IPS-20b (cell line): ENCODE data around the gene UCHL5.

ENCODE experiments used
- H3K27ac ChIP-seq: one replicate; pipeline ENCODE4 v1.5.1; 2013; ENCODE audit warnings: low read length
- H3K27me3 ChIP-seq: 2 replicates; pipeline ENCODE4 v1.6.1; 2013; ENCODE audit warnings: mild to moderate bottlenecking, low read length, inconsistent platforms; ENCODE audit not compliant: insufficient read depth
- H3K36me3 ChIP-seq: 2 replicates; pipeline ENCODE4 v1.6.1; 2013; ENCODE audit warnings: low read depth, mild to moderate bottlenecking, inconsistent platforms, low read length, moderate library complexity; ENCODE audit not compliant: insufficient read depth
- H3K4me1 ChIP-seq: 2 replicates; pipeline ENCODE4 v1.6.1; 2013; ENCODE audit warnings: mild to moderate bottlenecking, control low read depth, inconsistent platforms, low read length, moderate library complexity; ENCODE audit not compliant: insufficient read depth
- H3K4me3 ChIP-seq: 2 replicates; pipeline ENCODE4 v1.5.1; 2013; ENCODE audit warnings: mild to moderate bottlenecking, low read length, inconsistent platforms
- H3K9ac ChIP-seq: 2 replicates; pipeline ENCODE4 v1.6.1; 2013; ENCODE audit warnings: low read depth, mild to moderate bottlenecking, inconsistent platforms, low read length, moderate library complexity
- H3K9me3 ChIP-seq: 2 replicates; pipeline ENCODE4 v1.6.1; 2013; ENCODE audit warnings: mild to moderate bottlenecking, low read depth, low read length, inconsistent platforms; ENCODE audit not compliant: insufficient read depth

UCHL5 gene, protein sequence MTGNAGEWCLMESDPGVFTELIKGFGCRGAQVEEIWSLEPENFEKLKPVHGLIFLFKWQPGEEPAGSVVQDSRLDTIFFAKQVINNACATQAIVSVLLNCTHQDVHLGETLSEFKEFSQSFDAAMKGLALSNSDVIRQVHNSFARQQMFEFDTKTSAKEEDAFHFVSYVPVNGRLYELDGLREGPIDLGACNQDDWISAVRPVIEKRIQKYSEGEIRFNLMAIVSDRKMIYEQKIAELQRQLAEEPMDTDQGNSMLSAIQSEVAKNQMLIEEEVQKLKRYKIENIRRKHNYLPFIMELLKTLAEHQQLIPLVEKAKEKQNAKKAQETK

DNA sequence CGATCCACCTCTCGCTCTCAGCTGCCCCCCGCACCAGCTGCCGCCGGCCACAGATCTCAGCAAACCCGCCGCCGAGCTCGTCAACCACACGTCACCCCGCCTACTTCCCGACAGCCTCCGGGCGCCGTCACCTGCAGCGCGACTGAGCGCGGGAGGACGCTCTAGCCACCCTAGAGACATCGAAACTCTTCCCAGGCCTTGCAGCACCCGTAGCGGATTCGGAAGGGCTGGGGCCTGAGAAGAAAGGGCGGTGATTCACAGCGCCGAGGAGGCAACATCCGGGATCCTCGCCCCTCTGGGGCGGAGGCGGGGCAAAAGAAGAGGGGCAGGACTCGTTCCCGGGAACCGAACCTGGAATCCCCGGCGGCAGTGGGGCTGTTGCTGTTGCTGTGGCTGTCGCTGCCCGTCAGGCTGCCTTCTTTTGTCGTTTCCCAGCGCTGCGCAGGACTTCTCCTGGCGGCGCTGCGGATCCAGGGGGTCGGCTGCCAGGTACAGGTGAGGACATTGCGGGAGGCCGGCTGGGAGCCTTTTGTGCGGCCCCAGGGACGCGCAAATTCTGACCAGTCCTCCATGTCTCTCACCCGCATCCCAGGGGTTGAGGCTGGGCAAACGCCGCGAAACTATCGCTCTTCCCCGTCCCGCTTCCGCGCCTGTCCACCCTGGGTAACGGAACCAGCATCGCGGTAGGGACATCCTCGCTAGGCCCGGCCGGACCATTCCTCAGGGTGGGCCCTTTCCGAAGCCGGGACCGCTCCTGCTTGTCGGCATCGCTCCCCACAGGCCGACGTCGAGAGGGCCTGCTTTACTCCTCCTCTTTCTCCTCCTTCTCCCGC, at the start of gene UCHL5, which contains the start of gene RO60:
Gene UCHL5 (minus strand): TSS at position 79 of the 833 bp plus-strand sequence. CDS start 100 bp downstream, outside the sequence.
Gene RO60 (plus strand): TSS at position 331 of the 833 bp plus-strand sequence. CDS start 9,443 bp downstream, outside the sequence.
- H3K4me1 ChIP-seq: peaks cover 5% of the 10 kb centered on the region; the same call in 1 of the 2 replicates
- peak within 1 kb of the TSS; percentile 98 for H3K27ac ChIP-seq
- H3K9ac ChIP-seq: peak within 1 kb of the TSS; percentile 97
- H3K36me3 ChIP-seq: no peaks in the 10 kb centered on the region
- no peaks in the 10 kb centered on the region for H3K27me3 ChIP-seq
- no peaks in the 10 kb centered on the region for H3K9me3 ChIP-seq
- peak within 1 kb of the TSS; percentile 96 for H3K4me3 ChIP-seq

DNA sequence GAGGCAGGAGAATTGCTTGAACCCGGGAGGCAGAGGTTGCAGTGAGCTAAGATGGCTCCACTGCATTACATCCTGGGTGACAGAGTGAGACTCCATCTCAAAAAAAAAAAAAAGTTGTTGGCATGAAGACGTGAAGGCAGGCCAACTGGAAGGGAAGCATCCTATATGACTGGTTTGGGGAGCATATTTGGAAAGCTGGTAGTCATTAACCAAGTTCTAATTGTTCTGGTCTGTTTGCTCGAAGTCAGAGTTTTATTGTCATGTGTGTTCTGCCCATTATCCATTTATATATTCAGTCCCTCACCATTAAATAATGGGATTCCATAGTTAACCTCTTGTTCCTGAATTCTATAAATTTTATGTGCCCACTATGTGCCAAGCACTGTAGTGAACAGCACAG, 49.3 kb upstream of the UCHL5 start:
- H3K9ac ChIP-seq: no peak overlapping the region
- H3K4me3 ChIP-seq: no peak overlapping the region
- H3K4me1 ChIP-seq: peaks cover 12% of the 10 kb centered on the region; the same call in 1 of the 2 replicates
- no peak overlapping the region for H3K27ac ChIP-seq
- peaks cover 13% of the 10 kb centered on the region for H3K27me3 ChIP-seq
- no peaks in the 10 kb centered on the region for H3K9me3 ChIP-seq
- no peaks in the 10 kb centered on the region for H3K36me3 ChIP-seq

DNA sequence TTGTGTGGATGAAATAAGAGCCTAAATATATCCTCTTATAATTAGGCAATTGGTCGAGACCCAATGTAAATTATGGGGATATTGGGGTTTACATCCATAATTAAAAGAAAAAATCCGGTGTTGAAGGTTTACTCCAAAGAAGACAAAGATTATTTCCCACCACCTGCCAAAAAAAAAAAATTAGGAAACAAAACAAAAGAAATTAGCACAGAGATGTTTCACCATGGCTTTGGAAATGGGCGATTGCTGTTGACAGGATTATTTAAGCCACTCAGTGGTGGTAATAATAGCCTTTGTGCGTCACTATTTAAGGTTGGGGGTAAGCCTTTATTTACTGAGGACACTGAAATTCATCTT, 46.6 kb upstream of the UCHL5 start:
- peak overlapping the region; percentile 84 for H3K4me3 ChIP-seq
- peaks cover 9% of the 10 kb centered on the region; the same call in 1 of the 2 replicates for H3K4me1 ChIP-seq
- no peak overlapping the region for H3K27ac ChIP-seq

DNA sequence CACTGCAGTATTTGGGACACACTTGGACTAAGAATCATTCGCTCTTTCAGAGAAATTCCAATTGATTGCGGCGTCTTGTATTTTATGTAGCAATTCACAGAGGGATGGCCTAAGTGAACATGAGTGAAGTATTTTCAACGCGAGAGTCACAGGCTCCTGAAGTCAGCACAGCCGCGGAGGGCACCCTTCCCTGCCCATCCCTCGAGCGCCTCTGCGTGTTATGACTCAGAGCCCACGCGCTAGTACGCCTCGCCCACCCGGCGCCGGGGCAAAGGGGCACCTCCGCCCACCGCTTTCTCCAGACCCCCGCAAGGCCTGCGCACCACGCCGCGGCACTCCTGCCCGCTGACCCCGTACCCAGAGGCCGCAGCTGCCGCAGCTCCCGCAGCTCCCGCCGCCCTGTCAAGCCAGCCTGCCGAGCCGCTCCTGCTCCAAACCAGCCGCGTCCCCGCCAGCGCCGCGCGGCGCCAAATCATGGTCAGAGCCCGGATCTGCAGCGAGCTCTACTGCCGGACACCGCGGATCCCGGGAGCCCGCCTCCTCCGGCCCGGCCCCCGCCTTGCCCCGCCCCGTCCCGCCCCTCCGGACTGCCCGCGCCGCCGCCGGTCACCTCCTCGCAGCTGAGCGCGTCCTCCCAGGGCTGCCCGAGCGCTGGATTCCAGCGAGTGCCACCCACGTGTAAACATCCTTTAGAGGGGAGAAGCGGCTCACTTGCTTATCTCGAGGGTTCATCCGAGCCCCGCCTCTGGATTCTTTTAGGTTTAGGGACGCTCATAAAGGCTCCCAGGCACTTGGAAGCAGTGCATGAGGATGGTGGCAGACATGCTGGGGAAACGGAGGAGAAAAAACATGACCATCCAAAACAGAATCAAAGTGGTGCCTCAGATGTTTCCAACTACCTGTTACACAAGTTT, 46.0 kb upstream of the UCHL5 start, which contains the start of gene GLRX2:
Gene GLRX2 (minus strand): TSS at position 508 of the 914 bp plus-strand sequence. CDS start 32 bp downstream, at position 476.
- no peaks in the 10 kb centered on the region for H3K9me3 ChIP-seq
- peaks cover 9% of the 10 kb centered on the region; the same call in 1 of the 2 replicates for H3K4me1 ChIP-seq
- peaks cover 19% of the 10 kb centered on the region for H3K27me3 ChIP-seq
- peak within 1 kb of the TSS; percentile 67 for H3K9ac ChIP-seq
- no peak within 1 kb of the TSS for H3K27ac ChIP-seq
- peak within 1 kb of the TSS; percentile 84 for H3K4me3 ChIP-seq
- H3K36me3 ChIP-seq: no peaks in the 10 kb centered on the region

More for the DNA sequence above, 46.6 kb upstream of the UCHL5 start:
- H3K9me3 ChIP-seq: no peaks in the 10 kb centered on the region
- H3K36me3 ChIP-seq: no peaks in the 10 kb centered on the region
- H3K27me3 ChIP-seq: peaks cover 19% of the 10 kb centered on the region
- H3K9ac ChIP-seq: peak overlapping the region; percentile 67

DNA sequence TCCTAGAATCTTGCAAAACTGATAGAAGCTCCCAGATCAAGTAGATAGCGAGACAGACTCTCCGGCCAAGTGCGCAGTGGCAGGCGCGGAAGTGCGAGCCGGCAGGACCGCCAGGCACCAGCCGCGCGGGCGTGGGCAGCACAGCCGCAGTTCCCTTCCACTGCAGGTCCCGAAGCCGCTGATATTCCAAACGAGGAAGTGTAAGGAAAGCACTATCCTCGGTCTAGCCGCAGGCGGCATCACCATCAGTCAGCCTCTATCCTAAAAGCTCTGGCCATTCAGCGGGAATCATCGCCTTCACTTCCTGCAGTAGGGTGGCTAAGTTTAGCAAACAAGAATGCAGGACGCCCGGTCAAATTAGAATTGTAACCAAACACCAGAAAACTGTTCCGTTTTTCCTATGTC, 45.3 kb upstream of the UCHL5 start:
- Histone ChIP-seq H3K4me3 (peak overlapping the region; percentile 84), H3K9me3 (no peaks in the 10 kb centered on the region), H3K4me1 (peaks cover 9% of the 10 kb centered on the region; the same call in 1 of the 2 replicates), H3K27me3 (peaks cover 19% of the 10 kb centered on the region), H3K36me3 (peaks cover under 1% of the 10 kb centered on the region; the same call in 1 of the 2 replicates), H3K27ac (no peak overlapping the region), H3K9ac (peak overlapping the region; percentile 67; the same call in 1 of the 2 replicates)

DNA sequence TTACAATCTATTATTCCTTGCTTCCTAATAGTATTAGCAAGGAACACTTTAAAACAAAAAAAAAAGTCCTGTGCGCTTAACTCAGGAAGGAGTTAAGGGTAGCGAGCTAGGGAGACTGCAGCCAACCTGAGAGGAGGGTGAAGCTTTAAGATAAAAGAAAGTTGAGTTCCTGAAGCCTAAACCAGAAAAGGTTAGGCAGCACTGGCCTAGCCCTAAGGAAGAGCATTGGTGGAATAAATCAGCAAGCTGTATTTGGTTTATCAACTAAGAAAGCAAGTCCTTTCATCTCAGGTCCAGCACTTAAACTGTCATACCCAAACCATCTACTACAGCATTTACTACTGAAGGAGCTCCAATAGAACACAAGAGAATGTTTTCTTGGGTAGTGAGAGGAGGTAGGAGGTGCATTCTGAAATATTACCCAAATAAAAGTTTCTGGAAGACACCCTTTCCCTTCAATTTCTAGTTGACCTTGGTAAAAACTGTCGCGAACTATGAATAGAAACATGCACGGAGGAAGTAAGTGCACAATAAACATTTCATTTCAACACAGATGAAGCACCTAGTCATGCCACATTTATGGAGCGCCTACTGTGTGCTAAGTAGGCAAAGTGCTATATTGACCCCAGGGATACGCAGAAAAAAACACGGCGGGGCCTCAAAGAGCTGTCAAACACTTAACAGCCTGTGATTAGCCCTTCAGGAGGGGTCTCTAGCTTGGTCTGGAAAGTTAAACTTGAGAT, 44.8 kb upstream of the UCHL5 start:
- Histone ChIP-seq H3K9me3 (no peaks in the 10 kb centered on the region), H3K27me3 (peaks cover 19% of the 10 kb centered on the region), H3K4me1 (peaks cover 9% of the 10 kb centered on the region; the same call in 1 of the 2 replicates), H3K9ac (peak overlapping the region; percentile 67; the same call in 1 of the 2 replicates), H3K4me3 (peak overlapping the region; percentile 84), H3K36me3 (peaks cover 5% of the 10 kb centered on the region; the same call in 1 of the 2 replicates), H3K27ac (no peak overlapping the region)

DNA sequence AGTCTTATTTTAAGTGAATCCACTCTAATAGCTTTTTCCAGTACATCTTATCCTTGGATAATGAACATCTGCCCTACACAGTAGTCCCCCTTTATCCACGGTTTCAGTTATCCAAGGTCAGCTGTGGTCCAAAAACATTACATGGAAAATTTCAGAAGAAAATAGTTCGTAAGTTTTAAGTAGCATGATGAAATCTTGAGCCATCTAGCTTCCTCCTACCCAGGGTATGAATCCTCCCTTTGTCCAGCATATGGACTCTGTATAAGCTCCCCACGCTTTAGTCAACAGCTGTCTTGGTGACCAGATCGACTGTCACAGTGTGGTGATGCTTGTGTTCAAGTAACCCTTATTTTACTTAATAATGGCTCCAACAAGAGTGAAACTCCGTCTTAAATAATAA, 43.5 kb upstream of the UCHL5 start:
- Histone ChIP-seq H3K27ac (no peak overlapping the region), H3K9me3 (no peaks in the 10 kb centered on the region), H3K27me3 (peaks cover 19% of the 10 kb centered on the region), H3K36me3 (peaks cover 5% of the 10 kb centered on the region; the same call in 1 of the 2 replicates), H3K9ac (no peak overlapping the region), H3K4me1 (peaks cover 9% of the 10 kb centered on the region; the same call in 1 of the 2 replicates), H3K4me3 (no peak overlapping the region)

DNA sequence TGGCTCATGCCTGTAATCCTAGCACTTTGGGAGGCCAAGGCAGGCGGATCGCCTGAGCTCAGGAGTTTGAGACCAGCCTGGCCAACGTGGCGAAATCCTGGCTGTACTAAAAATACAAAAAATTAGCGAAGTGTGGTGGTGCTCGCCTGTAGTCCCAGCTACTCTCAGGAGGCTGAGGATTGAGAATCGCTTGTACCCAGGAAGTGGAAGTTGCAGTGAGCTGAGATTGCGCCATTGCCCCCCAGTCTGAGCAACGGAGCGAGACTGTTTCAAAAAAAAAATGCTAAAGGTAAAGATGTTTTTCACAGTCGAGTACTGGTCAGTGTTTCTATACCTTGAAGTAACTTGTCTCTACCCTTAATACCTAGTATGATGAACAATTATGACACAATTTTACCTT, 35.0 kb upstream of the UCHL5 start:
- no peaks in the 10 kb centered on the region for H3K27me3 ChIP-seq
- H3K9ac ChIP-seq: no peak overlapping the region
- H3K27ac ChIP-seq: no peak overlapping the region
- H3K9me3 ChIP-seq: no peaks in the 10 kb centered on the region
- H3K36me3 ChIP-seq: peaks cover 5% of the 10 kb centered on the region; the same call in 1 of the 2 replicates
- H3K4me3 ChIP-seq: no peak overlapping the region
- H3K4me1 ChIP-seq: no peaks in the 10 kb centered on the region

DNA sequence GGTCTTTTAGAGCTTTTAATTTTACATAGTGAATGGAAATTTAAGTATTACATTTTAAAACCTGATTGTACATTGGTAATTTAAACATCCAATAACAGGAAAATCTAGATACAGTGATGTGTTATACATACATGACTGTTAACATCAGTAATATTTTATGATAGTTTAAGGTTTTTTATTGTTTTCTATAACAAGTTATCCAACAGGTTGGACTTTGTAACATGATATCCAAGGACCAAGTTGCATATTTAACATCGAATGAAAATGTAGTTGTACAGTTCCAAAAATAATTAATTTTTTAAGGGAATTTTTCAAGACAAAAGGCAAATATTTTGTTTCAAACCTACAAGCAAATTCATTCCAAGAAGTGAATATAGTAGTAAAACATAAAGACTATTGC, 31.7 kb upstream of the UCHL5 start:
- no peaks in the 10 kb centered on the region for H3K4me1 ChIP-seq
- H3K36me3 ChIP-seq: peaks cover 19% of the 10 kb centered on the region
- no peak overlapping the region for H3K9ac ChIP-seq
- no peak overlapping the region for H3K27ac ChIP-seq
- H3K4me3 ChIP-seq: no peak overlapping the region
- no peaks in the 10 kb centered on the region for H3K9me3 ChIP-seq
- H3K27me3 ChIP-seq: no peaks in the 10 kb centered on the region

DNA sequence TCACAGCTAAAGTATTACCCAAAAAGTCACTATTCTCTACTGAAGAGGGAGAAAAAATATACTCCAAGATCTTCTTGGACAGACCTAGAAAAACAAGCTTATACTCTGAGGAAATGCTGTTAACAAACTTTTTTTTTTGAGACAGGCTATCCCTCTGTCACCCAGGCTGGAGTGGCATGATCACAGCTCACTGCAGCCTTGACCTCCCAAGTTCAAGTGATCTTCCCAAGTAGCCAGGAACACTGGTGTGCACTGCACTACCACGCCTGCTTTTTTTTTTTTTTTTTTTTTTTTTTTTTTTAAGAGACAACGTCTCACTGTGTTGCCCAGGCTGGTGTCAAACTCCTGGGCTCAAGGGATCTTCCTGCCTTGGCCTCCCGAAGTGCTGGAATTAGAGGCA, 28.7 kb upstream of the UCHL5 start:
- Histone ChIP-seq H3K27ac (no peak overlapping the region), H3K27me3 (no peaks in the 10 kb centered on the region), H3K4me1 (no peaks in the 10 kb centered on the region), H3K36me3 (peaks cover 49% of the 10 kb centered on the region), H3K9me3 (no peaks in the 10 kb centered on the region), H3K4me3 (no peak overlapping the region), H3K9ac (no peak overlapping the region)
